ENCODE measurements around the gene SCMH1.
A peak's percentile ranks its signal among the peaks of the same experiment; 100 is the strongest.

Gene SCMH1

DNA sequence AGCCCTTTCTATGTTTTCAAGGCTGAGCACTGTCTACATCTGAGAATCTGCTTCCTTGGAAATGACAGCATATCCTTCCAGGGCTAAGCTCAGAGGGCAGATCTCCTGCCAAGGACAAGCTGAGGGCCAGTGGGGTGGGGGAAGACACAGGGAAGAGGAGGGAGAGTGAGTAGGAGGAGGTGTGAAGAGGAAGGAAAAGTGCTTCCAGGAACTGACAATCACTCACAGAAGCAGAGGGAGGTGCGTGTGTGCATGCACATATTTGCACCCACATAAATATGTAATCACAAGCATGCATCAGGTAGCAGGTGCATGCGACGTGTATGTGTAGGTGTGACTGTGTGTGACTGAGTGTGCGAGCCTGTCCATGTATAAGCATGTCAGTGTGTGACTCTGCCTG lies 43.7 kb upstream of the SCMH1 start:
- no peak overlapping the region for H3K27ac ChIP-seq (ENCODE audit: poor library complexity, severe bottlenecking)
- H3K36me3 ChIP-seq (ENCODE audit: low read depth) = no peaks in the 10 kb centered on the region
- DNase-seq (ENCODE audit: low spot score) = no peak
- H3K4me3 ChIP-seq (ENCODE audit: severe bottlenecking) = no peak overlapping the region
- H3K9me3 ChIP-seq (ENCODE audit: severe bottlenecking) = no peaks in the 10 kb centered on the region
- peaks cover 5% of the 10 kb centered on the region for H3K27me3 ChIP-seq (ENCODE audit: insufficient read depth, poor library complexity, severe bottlenecking)
- no peak for ATAC-seq (ENCODE audit: low read depth)
- H3K4me1 ChIP-seq (ENCODE audit: insufficient read depth, poor library complexity, severe bottlenecking) = no peaks in the 10 kb centered on the region
- TF ChIP-seq, protein P1, sequence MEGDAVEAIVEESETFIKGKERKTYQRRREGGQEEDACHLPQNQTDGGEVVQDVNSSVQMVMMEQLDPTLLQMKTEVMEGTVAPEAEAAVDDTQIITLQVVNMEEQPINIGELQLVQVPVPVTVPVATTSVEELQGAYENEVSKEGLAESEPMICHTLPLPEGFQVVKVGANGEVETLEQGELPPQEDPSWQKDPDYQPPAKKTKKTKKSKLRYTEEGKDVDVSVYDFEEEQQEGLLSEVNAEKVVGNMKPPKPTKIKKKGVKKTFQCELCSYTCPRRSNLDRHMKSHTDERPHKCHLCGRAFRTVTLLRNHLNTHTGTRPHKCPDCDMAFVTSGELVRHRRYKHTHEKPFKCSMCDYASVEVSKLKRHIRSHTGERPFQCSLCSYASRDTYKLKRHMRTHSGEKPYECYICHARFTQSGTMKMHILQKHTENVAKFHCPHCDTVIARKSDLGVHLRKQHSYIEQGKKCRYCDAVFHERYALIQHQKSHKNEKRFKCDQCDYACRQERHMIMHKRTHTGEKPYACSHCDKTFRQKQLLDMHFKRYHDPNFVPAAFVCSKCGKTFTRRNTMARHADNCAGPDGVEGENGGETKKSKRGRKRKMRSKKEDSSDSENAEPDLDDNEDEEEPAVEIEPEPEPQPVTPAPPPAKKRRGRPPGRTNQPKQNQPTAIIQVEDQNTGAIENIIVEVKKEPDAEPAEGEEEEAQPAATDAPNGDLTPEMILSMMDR (IDR thresholded peaks at IDR 0.05; ENCODE audit: poor library complexity, severe bottlenecking) = no peak

DNA sequence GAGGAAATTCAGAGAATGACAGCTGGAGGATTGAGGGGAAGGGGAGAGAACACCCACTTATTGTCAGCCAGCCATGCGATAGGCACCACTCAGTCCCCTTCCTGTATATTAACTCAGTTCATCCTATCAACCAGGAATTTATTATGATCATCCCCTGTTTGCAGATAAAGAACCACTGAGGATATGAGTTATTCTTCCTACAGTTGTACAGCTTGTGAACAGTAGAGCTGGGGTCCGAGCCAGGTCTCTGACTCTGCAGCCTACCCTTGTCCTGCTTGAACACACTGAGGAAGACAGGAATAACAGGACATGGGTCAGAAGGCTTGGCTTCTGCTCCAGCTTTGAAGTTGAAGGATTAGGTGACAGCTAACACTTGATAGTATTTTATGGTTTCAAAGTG lies 42.0 kb upstream of the SCMH1 start:
- Histone ChIP-seq H3K4me3 (ENCODE audit: severe bottlenecking) (no peak overlapping the region), H3K36me3 (ENCODE audit: low read depth) (no peaks in the 10 kb centered on the region), H3K27ac (ENCODE audit: poor library complexity, severe bottlenecking) (no peak overlapping the region), H3K9me3 (ENCODE audit: severe bottlenecking) (no peaks in the 10 kb centered on the region), H3K27me3 (ENCODE audit: insufficient read depth, poor library complexity, severe bottlenecking) (peaks cover 2% of the 10 kb centered on the region), H3K4me1 (ENCODE audit: insufficient read depth, poor library complexity, severe bottlenecking) (no peaks in the 10 kb centered on the region)
- ATAC-seq (ENCODE audit: low read depth) = no peak
- TF ChIP-seq, protein P1 (IDR thresholded peaks at IDR 0.05; ENCODE audit: poor library complexity, severe bottlenecking) = no peak
- DNase-seq (ENCODE audit: low spot score) = no peak

DNA sequence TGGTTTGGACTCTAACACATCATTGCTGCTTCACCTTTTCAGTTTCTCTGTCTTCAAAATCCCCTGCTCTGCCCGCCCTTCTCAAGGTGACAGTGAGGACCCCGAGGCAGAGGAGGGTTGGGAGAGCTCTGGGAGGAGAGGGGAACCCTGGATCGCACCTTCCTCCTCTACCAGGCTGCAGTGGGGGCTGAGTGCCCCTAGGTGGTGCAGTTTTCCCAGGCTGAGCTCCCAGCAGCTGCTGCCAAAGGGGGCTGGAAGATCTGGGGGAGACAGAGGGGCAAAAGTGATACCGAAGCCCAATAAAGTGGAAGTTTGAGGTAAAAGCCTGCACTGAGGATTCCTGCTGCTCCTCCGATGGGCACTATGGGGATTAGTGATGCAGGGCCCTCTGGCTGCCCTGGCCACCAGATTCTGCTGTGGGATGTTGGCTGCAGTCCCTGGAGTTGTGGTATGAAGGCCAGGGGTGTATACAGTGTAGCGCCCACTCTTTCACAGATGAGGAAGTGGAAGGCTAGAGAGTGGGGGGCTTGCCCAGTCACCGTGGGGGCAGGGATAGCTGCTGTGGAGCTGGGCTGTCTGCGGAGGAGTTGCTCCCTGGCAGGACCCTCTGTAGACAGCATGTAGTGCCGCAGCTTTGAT lies 40.7 kb upstream of the SCMH1 start:
- ATAC-seq (ENCODE audit: low read depth) (peak; percentile 53; the same call in 2 of the 3 replicates), DNase-seq (ENCODE audit: low spot score) (no peak)
- H3K9me3 ChIP-seq (ENCODE audit: severe bottlenecking) = no peaks in the 10 kb centered on the region
- H3K27ac ChIP-seq (ENCODE audit: poor library complexity, severe bottlenecking) = no peak overlapping the region
- H3K4me3 ChIP-seq (ENCODE audit: severe bottlenecking) = no peak overlapping the region
- peaks cover 2% of the 10 kb centered on the region for H3K27me3 ChIP-seq (ENCODE audit: insufficient read depth, poor library complexity, severe bottlenecking)
- TF ChIP-seq, protein P1 (IDR thresholded peaks at IDR 0.05; ENCODE audit: poor library complexity, severe bottlenecking) = peak; percentile 76
- no peaks in the 10 kb centered on the region for H3K36me3 ChIP-seq (ENCODE audit: low read depth)
- no peaks in the 10 kb centered on the region for H3K4me1 ChIP-seq (ENCODE audit: insufficient read depth, poor library complexity, severe bottlenecking)

DNA sequence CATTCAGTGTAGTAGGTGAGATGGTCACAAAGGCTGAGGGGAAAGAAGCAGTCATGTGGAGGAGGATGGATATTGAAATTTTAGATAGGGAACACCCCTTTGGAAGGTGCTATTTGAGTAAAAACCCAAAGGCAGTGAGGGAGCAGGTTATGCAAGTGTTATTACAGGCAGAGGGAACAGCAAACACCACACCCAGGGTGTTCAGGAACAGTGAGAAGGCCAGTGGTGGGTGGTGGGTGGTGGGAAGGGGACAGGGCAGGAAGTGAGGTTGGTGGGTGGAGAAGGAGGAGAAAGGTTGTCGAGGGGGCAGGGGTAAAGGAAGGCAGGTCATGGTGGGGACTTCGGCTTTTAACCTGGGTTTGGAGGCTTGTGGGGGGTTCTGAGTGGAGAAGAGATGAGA lies 39.2 kb upstream of the SCMH1 start:
- no peak for ATAC-seq (ENCODE audit: low read depth)
- no peaks in the 10 kb centered on the region for H3K36me3 ChIP-seq (ENCODE audit: low read depth)
- no peak overlapping the region for H3K4me3 ChIP-seq (ENCODE audit: severe bottlenecking)
- DNase-seq (ENCODE audit: low spot score) = no peak
- H3K27me3 ChIP-seq (ENCODE audit: insufficient read depth, poor library complexity, severe bottlenecking) = peaks cover 2% of the 10 kb centered on the region
- TF ChIP-seq, protein P1 (IDR thresholded peaks at IDR 0.05; ENCODE audit: poor library complexity, severe bottlenecking) = no peak
- H3K9me3 ChIP-seq (ENCODE audit: severe bottlenecking) = no peaks in the 10 kb centered on the region
- no peak overlapping the region for H3K27ac ChIP-seq (ENCODE audit: poor library complexity, severe bottlenecking)
- no peaks in the 10 kb centered on the region for H3K4me1 ChIP-seq (ENCODE audit: insufficient read depth, poor library complexity, severe bottlenecking)

DNA sequence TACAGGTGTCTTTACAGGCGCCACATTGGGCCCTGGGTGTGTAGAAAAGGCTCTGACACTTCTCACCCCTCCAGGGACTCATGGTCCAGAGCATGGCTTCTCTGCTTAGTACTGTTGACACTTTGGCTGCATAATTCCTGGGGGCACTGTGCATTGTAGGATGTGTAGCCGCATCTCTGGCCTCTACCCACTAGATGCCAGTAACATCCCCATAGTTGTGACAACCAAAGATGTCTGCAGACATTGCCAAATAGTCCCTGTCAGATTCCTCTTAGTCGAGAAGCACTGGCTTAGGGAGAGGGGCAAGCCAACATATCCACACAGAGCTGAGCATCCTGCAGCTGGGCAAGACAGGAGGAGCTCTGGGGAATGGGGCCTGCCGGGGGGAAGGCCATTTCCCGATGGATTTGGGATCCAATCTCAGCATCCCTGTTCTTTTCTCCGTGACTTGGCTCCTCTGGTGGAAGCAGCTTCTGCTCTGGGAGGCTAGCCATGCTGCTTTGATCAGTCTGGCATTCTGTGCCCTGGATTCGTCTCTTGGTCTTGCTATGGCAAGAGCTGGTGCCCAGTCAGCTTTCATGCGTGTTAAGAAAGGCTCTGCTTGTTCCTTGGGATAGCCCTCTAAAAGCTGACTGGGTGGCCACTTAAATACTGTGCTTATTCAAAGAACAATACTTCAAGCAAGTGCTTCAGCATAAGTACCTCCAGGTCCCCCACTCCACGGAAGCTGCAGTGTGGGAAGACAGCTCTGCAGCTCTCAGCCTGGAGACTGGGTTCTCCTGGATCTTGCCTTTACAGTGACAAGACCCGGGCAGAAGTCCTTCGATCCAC lies 38.3 kb upstream of the SCMH1 start:
- Histone ChIP-seq H3K36me3 (ENCODE audit: low read depth) (no peaks in the 10 kb centered on the region), H3K4me1 (ENCODE audit: insufficient read depth, poor library complexity, severe bottlenecking) (no peaks in the 10 kb centered on the region), H3K9me3 (ENCODE audit: severe bottlenecking) (no peaks in the 10 kb centered on the region), H3K4me3 (ENCODE audit: severe bottlenecking) (no peak overlapping the region), H3K27me3 (ENCODE audit: insufficient read depth, poor library complexity, severe bottlenecking) (peaks cover 2% of the 10 kb centered on the region), H3K27ac (ENCODE audit: poor library complexity, severe bottlenecking) (no peak overlapping the region)
- TF ChIP-seq, protein P1 (IDR thresholded peaks at IDR 0.05; ENCODE audit: poor library complexity, severe bottlenecking) = peak; percentile 13
- DNase-seq (ENCODE audit: low spot score) (no peak), ATAC-seq (ENCODE audit: low read depth) (no peak)

All from RWPE2 (cell line).